ENCODE data around the gene COPS8. TPM values are rescaled to one million over a fixed set of nuclear protein-coding genes. Genes with fewer than 3 reads are reported as not detected.
A peak's percentile ranks its signal among the peaks of the same experiment; 100 is the strongest.

The COPS8 gene
- 100 to 1,000 TPM in 2 of 3 donors, 10 to 100 TPM in 1; 88.8 to 205 (median 103) TPM for total RNA-seq

DNA sequence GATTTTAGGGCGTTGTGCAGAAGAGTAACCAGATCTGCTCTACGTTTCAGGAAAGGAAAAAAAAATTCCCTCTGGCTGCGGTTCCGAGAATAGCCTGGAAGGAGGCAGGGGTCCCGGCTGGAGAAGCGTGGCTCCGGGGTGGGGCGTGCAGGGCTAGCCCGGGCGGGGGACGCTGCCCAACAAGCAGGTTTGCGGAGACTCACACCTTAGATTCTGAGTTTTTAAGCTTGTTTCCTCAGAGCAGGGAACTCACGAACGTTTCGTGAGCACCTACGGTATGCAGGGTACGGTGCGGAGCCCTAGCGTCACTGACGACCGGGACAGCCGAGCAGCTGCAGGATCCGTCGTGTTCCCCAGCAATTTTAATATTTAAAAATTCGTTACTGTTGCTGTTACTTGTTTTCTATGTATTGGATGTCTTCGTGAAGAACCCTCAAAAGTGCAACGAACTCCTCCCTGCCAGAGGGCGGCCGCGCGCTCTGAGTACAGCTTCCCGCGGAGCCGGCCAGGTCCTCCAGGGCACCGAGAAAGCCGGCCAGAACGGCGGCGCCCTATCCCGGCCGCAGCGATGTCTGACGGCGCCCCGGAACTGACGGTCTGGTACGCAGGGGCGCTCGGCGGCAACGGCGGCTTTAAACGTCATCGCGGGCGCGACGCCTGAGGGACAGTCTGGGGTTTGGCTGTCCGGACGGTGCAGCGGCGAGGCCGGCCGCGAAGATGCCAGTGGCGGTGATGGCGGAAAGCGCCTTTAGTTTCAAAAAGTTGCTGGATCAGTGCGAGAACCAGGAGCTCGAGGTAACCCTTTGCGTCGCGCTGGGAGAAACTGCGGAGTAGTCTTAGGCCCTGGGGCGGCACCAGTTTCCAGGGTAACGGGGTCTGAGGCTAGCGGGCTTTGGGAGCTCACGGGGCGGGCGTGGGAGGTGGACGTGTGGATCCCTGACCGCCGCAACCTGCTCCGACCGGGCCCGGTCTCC is at the start of gene COPS8:
COPS8 (plus strand) TSS at position 642 of the 974 bp plus-strand sequence; CDS start at position 718, 76 bp downstream.
- intact Hi-C loops (cut with DNase I; ENCODE audit: low total_unique reads): loop anchor here (10.0 kb wide), 1 partner anchor 389 kb away; no protein-coding TSS in a partner anchor
- Histone ChIP-seq H3K4me1 (peaks cover 0 to 6% of the 10 kb centered on the region in 2 donors), H3K36me3 (no peaks in the 10 kb centered on the region), H3K9me3 (no peaks in the 10 kb centered on the region), H3K27me3 (no peaks in the 10 kb centered on the region), H3K4me3 (peak within 1 kb of the TSS; percentile 63 to 77 (median 73)), H3K27ac (peak within 1 kb of the TSS; percentile 88 to 92)
- TF ChIP-seq POLR2AphosphoS5 (IDR thresholded peaks at IDR 0.05) (peak; percentile 98 to 99 (median 98)), POLR2A (IDR thresholded peaks at IDR 0.05) (peak; percentile 82)
- TF ChIP-seq, protein P1, sequence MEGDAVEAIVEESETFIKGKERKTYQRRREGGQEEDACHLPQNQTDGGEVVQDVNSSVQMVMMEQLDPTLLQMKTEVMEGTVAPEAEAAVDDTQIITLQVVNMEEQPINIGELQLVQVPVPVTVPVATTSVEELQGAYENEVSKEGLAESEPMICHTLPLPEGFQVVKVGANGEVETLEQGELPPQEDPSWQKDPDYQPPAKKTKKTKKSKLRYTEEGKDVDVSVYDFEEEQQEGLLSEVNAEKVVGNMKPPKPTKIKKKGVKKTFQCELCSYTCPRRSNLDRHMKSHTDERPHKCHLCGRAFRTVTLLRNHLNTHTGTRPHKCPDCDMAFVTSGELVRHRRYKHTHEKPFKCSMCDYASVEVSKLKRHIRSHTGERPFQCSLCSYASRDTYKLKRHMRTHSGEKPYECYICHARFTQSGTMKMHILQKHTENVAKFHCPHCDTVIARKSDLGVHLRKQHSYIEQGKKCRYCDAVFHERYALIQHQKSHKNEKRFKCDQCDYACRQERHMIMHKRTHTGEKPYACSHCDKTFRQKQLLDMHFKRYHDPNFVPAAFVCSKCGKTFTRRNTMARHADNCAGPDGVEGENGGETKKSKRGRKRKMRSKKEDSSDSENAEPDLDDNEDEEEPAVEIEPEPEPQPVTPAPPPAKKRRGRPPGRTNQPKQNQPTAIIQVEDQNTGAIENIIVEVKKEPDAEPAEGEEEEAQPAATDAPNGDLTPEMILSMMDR (IDR thresholded peaks at IDR 0.05): peak in 2 of 3 donors; percentile 27 to 49
- peak; percentile 92 to 94 for DNase-seq (ENCODE audit: low spot score in 2 of 2)

DNA sequence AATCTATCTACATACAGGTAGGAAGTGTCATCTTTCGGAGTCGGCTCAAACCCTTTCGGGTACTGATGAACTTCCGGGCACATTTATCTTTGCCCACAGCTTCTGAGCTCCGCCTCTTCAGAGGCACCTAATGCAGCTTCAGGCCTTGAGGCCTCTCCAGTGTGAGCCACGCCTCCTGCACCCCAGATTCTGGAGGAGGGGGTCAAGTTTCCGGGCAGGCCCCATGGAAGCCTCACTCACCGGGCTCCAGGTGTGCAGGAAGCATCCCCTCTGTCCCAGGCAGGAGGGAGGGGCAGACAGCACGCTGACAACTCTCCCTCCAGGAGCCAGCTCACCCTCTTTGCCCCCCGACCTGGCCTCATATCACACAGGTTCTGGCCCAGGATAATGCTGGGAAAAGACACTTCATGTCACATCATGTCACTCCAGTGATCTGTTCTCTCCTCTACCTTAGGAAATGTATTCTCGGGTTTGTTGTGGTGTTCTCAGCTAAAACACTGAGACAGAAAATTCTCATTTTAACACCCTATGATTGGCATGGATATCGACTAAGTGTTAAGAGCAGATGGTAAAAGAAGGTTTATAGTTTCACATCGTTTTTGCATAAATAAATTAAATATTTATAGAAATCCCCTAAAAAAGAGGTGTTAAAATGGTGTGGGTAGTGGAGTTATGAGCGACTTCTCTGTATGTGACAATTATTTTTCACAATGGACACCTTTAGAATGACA is 46.2 kb upstream of the COPS8 start:
- intact Hi-C loops (cut with DNase I; ENCODE audit: low total_unique reads): no loop called here

GRCh38 chr2:237041231-237041630 is 44.5 kb upstream of the COPS8 start:
- intact Hi-C loops (cut with DNase I; ENCODE audit: low total_unique reads): no loop called here
- TF ChIP-seq POLR2AphosphoS5 (IDR thresholded peaks at IDR 0.05) (no peak), POLR2A (IDR thresholded peaks at IDR 0.05) (no peak)
- TF ChIP-seq, protein P1 (IDR thresholded peaks at IDR 0.05): no peak
- no peak overlapping the region for H3K27ac ChIP-seq
- H3K27me3 ChIP-seq: no peaks in the 10 kb centered on the region
- H3K4me1 ChIP-seq: no peaks in the 10 kb centered on the region
- DNase-seq (ENCODE audit: low spot score in 2 of 2): no peak
- no peaks in the 10 kb centered on the region for H3K36me3 ChIP-seq
- H3K4me3 ChIP-seq: no peak overlapping the region
- H3K9me3 ChIP-seq: no peaks in the 10 kb centered on the region

More for the DNA sequence above, 46.2 kb upstream of the COPS8 start:
- TF ChIP-seq POLR2A (IDR thresholded peaks at IDR 0.05) (no peak), POLR2AphosphoS5 (IDR thresholded peaks at IDR 0.05) (no peak)
- TF ChIP-seq, protein P1 (IDR thresholded peaks at IDR 0.05): no peak
- Histone ChIP-seq H3K9me3 (no peaks in the 10 kb centered on the region), H3K4me3 (no peak overlapping the region), H3K4me1 (no peaks in the 10 kb centered on the region), H3K36me3 (no peaks in the 10 kb centered on the region), H3K27me3 (no peaks in the 10 kb centered on the region), H3K27ac (no peak overlapping the region)
- no peak for DNase-seq (ENCODE audit: low spot score in 2 of 2)

DNA sequence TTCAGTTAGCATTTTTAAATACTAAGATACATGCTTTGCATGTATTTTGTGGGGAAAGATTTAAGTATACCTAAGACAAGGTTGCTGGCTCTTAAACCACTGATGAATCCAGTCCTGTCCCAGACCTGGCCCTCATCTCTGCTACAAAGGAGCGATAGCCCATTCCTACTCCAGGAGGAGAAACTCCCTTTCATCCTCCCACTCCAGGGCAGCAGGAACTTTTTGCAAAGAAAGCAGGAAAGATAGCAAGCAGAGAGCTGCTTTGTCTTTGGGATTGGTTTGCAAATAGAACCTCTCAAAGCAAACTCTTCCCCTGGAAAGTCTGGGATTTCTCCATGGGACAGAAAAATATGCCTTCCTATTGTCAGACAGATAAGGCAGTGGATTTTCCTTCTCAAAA is 43.6 kb upstream of the COPS8 start:
- H3K4me3 ChIP-seq: no peak overlapping the region
- H3K27ac ChIP-seq: no peak overlapping the region
- TF ChIP-seq POLR2AphosphoS5 (IDR thresholded peaks at IDR 0.05) (no peak), POLR2A (IDR thresholded peaks at IDR 0.05) (no peak)
- TF ChIP-seq, protein P1 (IDR thresholded peaks at IDR 0.05): no peak
- no peaks in the 10 kb centered on the region for H3K36me3 ChIP-seq
- no peaks in the 10 kb centered on the region for H3K4me1 ChIP-seq
- intact Hi-C loops (cut with DNase I; ENCODE audit: low total_unique reads): no loop called here
- no peaks in the 10 kb centered on the region for H3K9me3 ChIP-seq
- DNase-seq (ENCODE audit: low spot score in 2 of 2): no peak
- H3K27me3 ChIP-seq: no peaks in the 10 kb centered on the region

All from breast epithelium (tissue), 4 donors.